Upper lobe of left lung (tissue), 4 donors: Measurements from ENCODE around the gene ASPHD2.

Experiments
- EP300 ChIP-seq, 4 donors: sonication (generic); formaldehyde crosslinking; IDR thresholded peaks; one replicate each; pipeline ENCODE4 v1.5.1; 2017; ENCODE audit warnings: antibody characterized with exemption in 4 of 4, control low read depth in 2 of 4
- POLR2AphosphoS5 ChIP-seq, 2 donors: sonication (generic); formaldehyde crosslinking; IDR thresholded peaks; one replicate each; pipeline ENCODE4 v1.5.1; 2017; ENCODE audit warnings: antibody characterized with exemption in 2 of 2
- TF ChIP-seq, protein P1 (sequence below), 6 experiments: fragments of 450-650 bp in 4 of 6; fragments of 200-600 bp in 2 of 6; sonication (generic) in 2 of 6; IDR thresholded peaks; one replicate each; pipeline ENCODE4 v1.5.1; 2016 to 2019; ENCODE audit warnings: antibody characterized with exemption in 6 of 6

DNA sequence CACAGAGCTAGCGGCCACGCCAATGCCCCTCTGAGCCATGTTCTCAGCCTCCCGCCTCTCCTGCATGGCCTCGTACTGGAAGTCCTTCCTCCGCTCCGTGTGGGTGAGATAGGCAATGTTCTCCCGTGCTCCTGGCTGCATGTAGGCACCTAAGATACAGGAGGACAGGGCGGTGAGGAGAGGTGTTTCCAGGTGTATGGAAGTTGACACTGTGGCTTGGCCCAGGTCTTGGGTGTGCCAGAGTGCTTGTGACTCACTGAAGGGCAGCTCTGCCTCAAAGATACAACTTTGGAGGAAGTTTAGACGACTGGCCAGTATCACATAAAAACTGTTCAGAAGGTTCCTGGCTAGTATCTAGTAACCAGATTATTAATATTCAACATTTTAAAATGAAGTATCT lies 63.2 kb downstream of the ASPHD2 start:
- TF ChIP-seq, protein P1, sequence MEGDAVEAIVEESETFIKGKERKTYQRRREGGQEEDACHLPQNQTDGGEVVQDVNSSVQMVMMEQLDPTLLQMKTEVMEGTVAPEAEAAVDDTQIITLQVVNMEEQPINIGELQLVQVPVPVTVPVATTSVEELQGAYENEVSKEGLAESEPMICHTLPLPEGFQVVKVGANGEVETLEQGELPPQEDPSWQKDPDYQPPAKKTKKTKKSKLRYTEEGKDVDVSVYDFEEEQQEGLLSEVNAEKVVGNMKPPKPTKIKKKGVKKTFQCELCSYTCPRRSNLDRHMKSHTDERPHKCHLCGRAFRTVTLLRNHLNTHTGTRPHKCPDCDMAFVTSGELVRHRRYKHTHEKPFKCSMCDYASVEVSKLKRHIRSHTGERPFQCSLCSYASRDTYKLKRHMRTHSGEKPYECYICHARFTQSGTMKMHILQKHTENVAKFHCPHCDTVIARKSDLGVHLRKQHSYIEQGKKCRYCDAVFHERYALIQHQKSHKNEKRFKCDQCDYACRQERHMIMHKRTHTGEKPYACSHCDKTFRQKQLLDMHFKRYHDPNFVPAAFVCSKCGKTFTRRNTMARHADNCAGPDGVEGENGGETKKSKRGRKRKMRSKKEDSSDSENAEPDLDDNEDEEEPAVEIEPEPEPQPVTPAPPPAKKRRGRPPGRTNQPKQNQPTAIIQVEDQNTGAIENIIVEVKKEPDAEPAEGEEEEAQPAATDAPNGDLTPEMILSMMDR (IDR thresholded peaks at IDR 0.05): no peak
- no peak for TF ChIP-seq POLR2AphosphoS5 (IDR thresholded peaks at IDR 0.05)
- TF ChIP-seq EP300 (IDR thresholded peaks at IDR 0.05): no peak
